NCI-H446 (cell line): ENCODE results near the gene KLF17.

Source experiments
- DNase-seq, 2 experiments: peaks; one replicate each; lab custom pipeline; 2025; lab: John Stamatoyannopoulos, UW

KLF17 gene

GRCh38 chr1:44118682-44119081 lies at the start of gene KLF17:
TSS of gene KLF17 (plus strand) at chr1:44118821. CDS start at chr1:44118908, 87 bp downstream.
- no peak for DNase-seq

GRCh38 chr1:44071461-44071860 lies 47.2 kb upstream of the KLF17 start:
- no peak for DNase-seq

- DNase-seq: no peak
These were observed 46.4 kb upstream of the KLF17 start for GRCh38 chr1:44072204-44072603.

- no peak for DNase-seq
These were observed 45.8 kb upstream of the KLF17 start for GRCh38 chr1:44072821-44073220.

GRCh38 chr1:44073528-44073927 lies 45.1 kb upstream of the KLF17 start:
- no peak for DNase-seq

GRCh38 chr1:44074415-44074814 lies 44.2 kb upstream of the KLF17 start:
- no peak for DNase-seq

GRCh38 chr1:44076066-44076465 lies 42.6 kb upstream of the KLF17 start:
- no peak for DNase-seq

GRCh38 chr1:44077421-44077820 lies 41.2 kb upstream of the KLF17 start:
- no peak for DNase-seq

- no peak for DNase-seq
These were observed 40.5 kb upstream of the KLF17 start for GRCh38 chr1:44078104-44078503.

GRCh38 chr1:44079566-44079965 lies 39.1 kb upstream of the KLF17 start:
- no peak for DNase-seq

GRCh38 chr1:44084998-44085675 lies 33.5 kb upstream of the KLF17 start:
- no peak for DNase-seq

- no peak for DNase-seq
These were observed 31.7 kb upstream of the KLF17 start for GRCh38 chr1:44086692-44087474.

GRCh38 chr1:44089371-44090048 lies 29.1 kb upstream of the KLF17 start:
- DNase-seq: no peak

GRCh38 chr1:44090429-44091252 lies 28.0 kb upstream of the KLF17 start:
- no peak for DNase-seq

- no peak for DNase-seq
These were observed 24.6 kb upstream of the KLF17 start for GRCh38 chr1:44094047-44094446.

GRCh38 chr1:44100183-44100868 lies 18.3 kb upstream of the KLF17 start:
- no peak for DNase-seq

- no peak for DNase-seq
These were observed 17.3 kb upstream of the KLF17 start for GRCh38 chr1:44101328-44101727.

- no peak for DNase-seq
These were observed 15.1 kb upstream of the KLF17 start for GRCh38 chr1:44103270-44104131.

- no peak for DNase-seq
These were observed 12.8 kb upstream of the KLF17 start for GRCh38 chr1:44105810-44106209.

- no peak for DNase-seq
These were observed 10.4 kb upstream of the KLF17 start for GRCh38 chr1:44108241-44108640.

GRCh38 chr1:44108971-44109370 lies 9.7 kb upstream of the KLF17 start:
- DNase-seq: no peak
